ENCODE results near the gene GADL1. TPM values are rescaled to one million over a fixed set of nuclear protein-coding genes. Genes with fewer than 3 reads are reported as not detected.

The GADL1 gene
- total RNA-seq, 1 donor: not detected

DNA sequence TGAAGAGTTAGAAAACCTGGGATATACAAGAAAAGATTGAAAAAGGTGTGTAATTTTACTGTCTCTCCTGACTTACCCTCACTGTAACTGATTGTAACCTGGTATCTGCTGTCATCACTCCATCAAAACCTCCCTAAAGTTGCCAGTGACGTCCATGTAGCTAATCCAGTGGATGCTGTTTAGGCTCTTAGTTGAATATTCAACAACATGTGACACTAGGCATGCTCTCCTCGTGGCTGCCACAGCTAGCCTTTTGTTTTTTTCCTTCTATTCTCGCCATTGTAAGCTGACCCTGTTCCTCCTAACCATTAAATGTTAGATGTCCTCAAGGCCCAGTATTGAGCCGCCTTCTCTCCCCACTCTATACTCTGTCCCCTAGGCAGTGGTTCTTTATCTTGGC lies 41.6 kb downstream of the GADL1 start:
- TF ChIP-seq, protein P1, sequence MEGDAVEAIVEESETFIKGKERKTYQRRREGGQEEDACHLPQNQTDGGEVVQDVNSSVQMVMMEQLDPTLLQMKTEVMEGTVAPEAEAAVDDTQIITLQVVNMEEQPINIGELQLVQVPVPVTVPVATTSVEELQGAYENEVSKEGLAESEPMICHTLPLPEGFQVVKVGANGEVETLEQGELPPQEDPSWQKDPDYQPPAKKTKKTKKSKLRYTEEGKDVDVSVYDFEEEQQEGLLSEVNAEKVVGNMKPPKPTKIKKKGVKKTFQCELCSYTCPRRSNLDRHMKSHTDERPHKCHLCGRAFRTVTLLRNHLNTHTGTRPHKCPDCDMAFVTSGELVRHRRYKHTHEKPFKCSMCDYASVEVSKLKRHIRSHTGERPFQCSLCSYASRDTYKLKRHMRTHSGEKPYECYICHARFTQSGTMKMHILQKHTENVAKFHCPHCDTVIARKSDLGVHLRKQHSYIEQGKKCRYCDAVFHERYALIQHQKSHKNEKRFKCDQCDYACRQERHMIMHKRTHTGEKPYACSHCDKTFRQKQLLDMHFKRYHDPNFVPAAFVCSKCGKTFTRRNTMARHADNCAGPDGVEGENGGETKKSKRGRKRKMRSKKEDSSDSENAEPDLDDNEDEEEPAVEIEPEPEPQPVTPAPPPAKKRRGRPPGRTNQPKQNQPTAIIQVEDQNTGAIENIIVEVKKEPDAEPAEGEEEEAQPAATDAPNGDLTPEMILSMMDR (IDR thresholded peaks at IDR 0.05; ENCODE audit: insufficient read depth, low read depth, low read length): no peak
- no peak for DNase-seq (ENCODE audit: low read depth)
- H3K4me3 ChIP-seq (ENCODE audit: low read depth, low read length): no peak overlapping the region

DNA sequence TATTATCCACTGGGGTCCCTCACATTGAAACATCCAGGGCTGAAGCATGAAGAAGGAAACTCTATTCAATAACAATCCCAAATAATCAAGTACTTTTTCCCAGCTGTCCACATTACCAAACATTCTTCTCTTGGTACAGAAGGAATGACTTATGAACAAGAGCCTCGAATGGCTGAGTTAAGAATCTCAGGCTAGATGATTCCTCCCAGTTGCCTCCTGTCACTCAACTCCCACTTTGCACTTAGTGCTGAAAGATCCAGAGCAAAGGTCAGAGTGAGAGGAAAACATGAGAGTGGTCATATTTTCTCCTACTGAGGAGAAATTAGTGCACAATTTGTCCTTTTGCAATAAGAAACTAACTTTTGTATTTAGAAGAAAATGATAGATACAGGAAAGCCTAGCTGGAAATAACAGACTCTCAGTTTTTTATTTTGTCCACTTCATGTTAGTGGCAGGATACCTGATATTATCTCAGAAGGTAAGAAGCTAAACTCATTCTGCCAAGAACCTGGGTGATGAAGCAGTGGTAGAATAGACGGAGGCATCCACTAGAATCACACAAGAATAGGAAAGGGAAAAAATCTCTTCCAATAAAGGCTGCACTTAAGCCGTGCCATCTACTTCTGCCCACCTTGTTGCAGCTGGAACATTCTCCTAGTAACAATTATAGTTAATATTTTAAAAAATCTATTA lies 46.2 kb downstream of the GADL1 start:
- TF ChIP-seq, protein P1 (IDR thresholded peaks at IDR 0.05; ENCODE audit: insufficient read depth, low read depth, low read length): no peak
- H3K4me3 ChIP-seq (ENCODE audit: low read depth, low read length): no peak overlapping the region
- DNase-seq (ENCODE audit: low read depth): no peak

DNA sequence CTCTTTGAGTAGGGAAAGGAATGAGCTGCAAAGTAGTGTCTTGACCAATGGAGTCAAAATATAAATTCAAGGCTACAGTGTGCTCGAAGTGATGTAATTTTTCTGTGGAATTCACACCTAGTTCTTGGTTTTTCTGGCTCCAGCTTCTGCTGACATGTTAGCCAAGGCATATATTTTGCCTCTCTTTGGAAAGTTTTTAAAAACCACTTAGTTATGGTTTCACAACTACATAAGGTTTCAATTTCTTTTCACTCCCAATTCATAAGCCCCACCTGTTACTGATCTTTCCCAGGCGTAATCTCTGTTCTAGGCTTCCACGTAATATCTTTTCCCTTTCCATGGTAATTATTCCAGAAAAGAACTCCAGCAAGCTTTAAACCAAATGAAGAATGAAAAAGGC lies 46.9 kb downstream of the GADL1 start:
- no peak overlapping the region for H3K4me3 ChIP-seq (ENCODE audit: low read depth, low read length)
- TF ChIP-seq, protein P1 (IDR thresholded peaks at IDR 0.05; ENCODE audit: insufficient read depth, low read depth, low read length): no peak
- no peak for DNase-seq (ENCODE audit: low read depth)

DNA sequence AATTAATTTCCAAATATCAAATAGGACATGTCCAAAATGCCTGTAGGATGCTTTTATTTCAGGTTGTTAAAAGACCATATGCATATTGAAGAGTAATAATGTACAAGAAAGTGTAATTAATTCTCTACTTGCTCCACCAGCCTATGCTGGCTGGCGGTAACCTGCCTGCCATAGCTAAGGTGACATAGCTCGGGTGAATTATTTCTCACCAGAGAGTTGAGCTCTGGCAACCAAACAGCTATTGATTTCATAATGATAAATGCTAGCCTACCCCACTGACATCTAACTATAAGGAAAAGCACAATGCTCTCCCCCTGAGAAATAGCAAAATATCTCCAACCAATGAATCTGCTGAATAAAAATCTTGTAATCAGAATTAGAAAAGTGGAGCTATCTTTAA lies 48.9 kb downstream of the GADL1 start:
- TF ChIP-seq, protein P1 (IDR thresholded peaks at IDR 0.05; ENCODE audit: insufficient read depth, low read depth, low read length): no peak
- H3K4me3 ChIP-seq (ENCODE audit: low read depth, low read length): no peak overlapping the region
- DNase-seq (ENCODE audit: low read depth): no peak

DNA sequence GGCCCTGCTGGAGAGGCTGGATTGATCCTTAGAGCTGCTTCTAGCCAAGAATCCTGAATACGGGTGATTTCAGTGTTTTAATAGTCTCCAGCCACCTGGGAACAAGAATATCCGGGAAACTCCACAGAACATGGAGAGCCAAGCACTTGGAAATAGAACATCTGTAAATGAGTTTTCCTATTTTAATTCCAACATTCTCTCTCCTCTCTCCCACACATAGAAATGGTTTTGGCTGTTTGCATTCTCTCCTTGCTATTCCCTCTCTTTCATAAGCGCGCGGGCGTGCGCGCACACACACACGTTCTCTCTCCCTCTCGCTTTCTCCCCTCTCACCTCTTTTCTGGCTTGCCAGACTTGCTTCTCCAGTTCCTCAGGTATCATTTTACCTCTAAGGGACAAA lies 50.6 kb downstream of the GADL1 start:
- DNase-seq (ENCODE audit: low read depth): no peak
- TF ChIP-seq, protein P1 (IDR thresholded peaks at IDR 0.05; ENCODE audit: insufficient read depth, low read depth, low read length): no peak
- H3K4me3 ChIP-seq (ENCODE audit: low read depth, low read length): no peak overlapping the region

DNA sequence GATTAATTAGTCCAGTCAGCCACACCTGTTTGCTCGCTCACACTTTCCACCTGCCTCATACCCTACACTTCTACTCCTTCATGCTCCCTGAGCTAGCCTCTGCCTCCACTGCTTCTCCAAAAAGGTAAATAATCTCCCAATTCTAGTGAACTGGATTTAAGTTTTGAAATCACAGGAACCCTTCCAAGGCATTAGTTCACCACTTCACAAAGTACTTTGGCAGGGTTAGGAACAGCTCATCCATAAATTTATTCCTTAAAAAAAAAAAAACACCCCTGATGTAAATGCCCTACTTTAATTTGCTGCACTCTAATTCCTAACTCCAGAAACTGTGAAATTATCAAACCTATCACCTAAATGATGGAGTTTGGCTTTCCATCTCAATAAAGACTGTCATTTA lies 58.3 kb downstream of the GADL1 start:
- DNase-seq (ENCODE audit: low read depth): no peak
- H3K4me3 ChIP-seq (ENCODE audit: low read depth, low read length): no peak overlapping the region
- TF ChIP-seq, protein P1 (IDR thresholded peaks at IDR 0.05; ENCODE audit: insufficient read depth, low read depth, low read length): no peak

DNA sequence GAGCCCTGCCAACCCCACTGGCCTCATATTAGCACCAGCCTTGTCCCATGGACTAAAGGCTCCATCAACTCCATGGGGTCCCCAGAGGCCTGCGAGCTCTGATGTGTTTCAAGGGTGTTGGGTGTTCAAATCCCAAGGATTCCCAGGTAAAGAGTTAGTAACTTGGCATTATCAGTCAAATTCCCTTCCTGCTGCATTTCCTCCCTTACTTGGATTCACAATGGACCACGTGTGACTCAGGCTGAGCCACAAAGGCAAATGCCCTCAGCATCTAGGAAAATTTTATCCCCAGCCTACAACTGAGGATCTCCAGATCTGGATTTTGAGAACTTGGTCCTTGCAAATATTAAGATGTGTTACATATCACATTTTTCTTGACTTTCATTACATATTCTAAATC lies 58.8 kb downstream of the GADL1 start:
- no peak for DNase-seq (ENCODE audit: low read depth)
- TF ChIP-seq, protein P1 (IDR thresholded peaks at IDR 0.05; ENCODE audit: insufficient read depth, low read depth, low read length): no peak
- no peak overlapping the region for H3K4me3 ChIP-seq (ENCODE audit: low read depth, low read length)
